ENCODE data around the gene MT1M.

GRCh38 chr16:56606071-56606475 lies 26.4 kb upstream of the MT1M start:
- TF ChIP-seq CTCF (IDR thresholded peaks at IDR 0.05), result no peak
- TF ChIP-seq POLR2A (IDR thresholded peaks at IDR 0.05), result no peak
